Kidney epithelial cell (primary cell): Measurements from ENCODE around the gene SCARB2. TPM values are rescaled to one million over a fixed set of nuclear protein-coding genes. Genes with fewer than 3 reads are reported as not detected.

Source experiments
- DNase-seq: peaks from one replicate; pipeline ENCODE4 v3.0.0-alpha.2; 2010; ENCODE audit warnings: low read depth
- H3K27me3 ChIP-seq: 2 replicates; pipeline ENCODE4 v1.6.0; 2011; ENCODE audit warnings: low read length; ENCODE audit not compliant: control insufficient read depth, insufficient read depth
- H3K36me3 ChIP-seq: 2 replicates; pipeline ENCODE4 v1.5.1; 2011; ENCODE audit warnings: low read length; ENCODE audit not compliant: control insufficient read depth, insufficient read depth
- H3K4me3 ChIP-seq: 2 replicates; pipeline ENCODE4 v1.5.1; 2011; ENCODE audit warnings: low read depth, mild to moderate bottlenecking, control low read depth, low read length
- CTCF ChIP-seq: IDR thresholded peaks from 2 replicates; pipeline ENCODE4 v1.5.1; 2011; ENCODE audit warnings: mild to moderate bottlenecking, moderate library complexity, low read length, control low read depth, inconsistent platforms; ENCODE audit not compliant: insufficient read depth, poor library complexity, severe bottlenecking
- total RNA-seq: library from RNA; depleted of rRNA; stranded (reverse); fragments of >200 nt; gene quantifications from 2 replicates; pipeline ENCODE4 v1.2.3, GENCODE V29; 2015

The SCARB2 gene
- total RNA-seq, 1 donor from 2014 or later, result 141 TPM

- Histone ChIP-seq H3K36me3 (peaks cover 2% of the 10 kb centered on the region), H3K4me3 (no peak overlapping the region), H3K27me3 (no peaks in the 10 kb centered on the region)
- no peak for DNase-seq
- TF ChIP-seq CTCF, result no peak
Measured at GRCh38 chr4:76155979-76156378, 57.6 kb downstream of the SCARB2 start.

GRCh38 chr4:76153356-76153755, 60.3 kb downstream of the SCARB2 start:
- no peak for TF ChIP-seq CTCF
- DNase-seq, result no peak
- H3K36me3 ChIP-seq, result peaks cover 1% of the 10 kb centered on the region
- H3K27me3 ChIP-seq, result no peaks in the 10 kb centered on the region
- H3K4me3 ChIP-seq, result no peak overlapping the region

- H3K36me3 ChIP-seq, result no peaks in the 10 kb centered on the region
- no peaks in the 10 kb centered on the region for H3K27me3 ChIP-seq
- H3K4me3 ChIP-seq, result peak within 1 kb of the TSS; percentile 98
- peak; percentile 70 for DNase-seq
- no peak for TF ChIP-seq CTCF
Measured at GRCh38 chr4:76148142-76148865, 65.3 kb downstream of the SCARB2 start, which contains the start of gene NUP54. TSS of gene NUP54 (minus strand) at chr4:76148397. CDS start at chr4:76148374, 23 bp downstream.

DNA sequence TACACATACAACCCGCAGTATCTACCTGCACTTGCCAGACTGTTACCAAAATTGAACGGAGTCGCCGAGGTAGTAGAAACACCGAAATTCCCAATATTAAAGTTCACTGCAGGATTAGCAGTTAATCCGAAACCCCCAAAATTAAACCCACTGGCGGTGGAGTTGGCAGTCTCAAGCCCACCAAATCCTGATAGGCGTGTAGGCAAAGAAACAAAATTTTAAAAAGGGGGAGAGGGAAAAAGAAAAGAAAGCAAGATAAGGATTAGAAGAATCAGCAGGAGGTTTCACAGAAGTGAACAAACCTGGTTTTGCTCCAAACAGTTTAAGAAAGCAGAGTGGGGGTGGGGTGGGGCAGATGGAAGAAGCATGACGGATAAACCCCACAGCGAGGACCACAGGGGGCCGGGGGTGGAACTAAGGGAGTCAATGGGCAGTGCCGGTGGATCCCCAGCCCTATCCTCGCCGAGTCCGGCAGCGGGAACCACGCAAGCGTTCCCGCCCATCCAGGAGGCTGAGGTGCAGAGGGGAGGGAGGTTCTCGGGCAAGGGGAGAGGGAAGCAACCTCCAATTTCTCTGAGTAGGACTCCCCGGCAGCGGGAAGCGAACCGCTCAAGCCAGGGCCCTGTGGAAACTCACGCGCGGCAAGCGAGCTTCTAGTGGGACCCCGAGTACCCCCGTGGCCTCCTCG, 66.0 kb downstream of the SCARB2 start:
- peak; percentile 29 for DNase-seq

GRCh38 chr4:76144546-76144945, 69.1 kb downstream of the SCARB2 start:
- H3K27me3 ChIP-seq, result no peaks in the 10 kb centered on the region
- no peak overlapping the region for H3K4me3 ChIP-seq
- no peaks in the 10 kb centered on the region for H3K36me3 ChIP-seq
- no peak for TF ChIP-seq CTCF
- DNase-seq, result no peak

More for the DNA sequence above, 66.0 kb downstream of the SCARB2 start:
- Histone ChIP-seq H3K27me3 (no peaks in the 10 kb centered on the region), H3K4me3 (peak overlapping the region; percentile 98), H3K36me3 (no peaks in the 10 kb centered on the region)
- TF ChIP-seq CTCF, result no peak
